PC-9 (cell line): Measurements from ENCODE around the gene TSPAN18.

Experiments used
- EZH2 ChIP-seq: fragments of 200-600 bp; sonication (generic); IDR thresholded peaks from 2 replicates; pipeline ENCODE4 v1.8.0; 2017; ENCODE audit warnings: antibody characterized with exemption, low read depth
- TF ChIP-seq, protein P1 (sequence below): fragments of 200-600 bp; sonication (generic); conservative IDR thresholded peaks from 2 replicates; pipeline ENCODE4 v1.6.1; 2017; ENCODE audit warnings: mixed run types, antibody characterized with exemption, mild to moderate bottlenecking, moderate library complexity

DNA sequence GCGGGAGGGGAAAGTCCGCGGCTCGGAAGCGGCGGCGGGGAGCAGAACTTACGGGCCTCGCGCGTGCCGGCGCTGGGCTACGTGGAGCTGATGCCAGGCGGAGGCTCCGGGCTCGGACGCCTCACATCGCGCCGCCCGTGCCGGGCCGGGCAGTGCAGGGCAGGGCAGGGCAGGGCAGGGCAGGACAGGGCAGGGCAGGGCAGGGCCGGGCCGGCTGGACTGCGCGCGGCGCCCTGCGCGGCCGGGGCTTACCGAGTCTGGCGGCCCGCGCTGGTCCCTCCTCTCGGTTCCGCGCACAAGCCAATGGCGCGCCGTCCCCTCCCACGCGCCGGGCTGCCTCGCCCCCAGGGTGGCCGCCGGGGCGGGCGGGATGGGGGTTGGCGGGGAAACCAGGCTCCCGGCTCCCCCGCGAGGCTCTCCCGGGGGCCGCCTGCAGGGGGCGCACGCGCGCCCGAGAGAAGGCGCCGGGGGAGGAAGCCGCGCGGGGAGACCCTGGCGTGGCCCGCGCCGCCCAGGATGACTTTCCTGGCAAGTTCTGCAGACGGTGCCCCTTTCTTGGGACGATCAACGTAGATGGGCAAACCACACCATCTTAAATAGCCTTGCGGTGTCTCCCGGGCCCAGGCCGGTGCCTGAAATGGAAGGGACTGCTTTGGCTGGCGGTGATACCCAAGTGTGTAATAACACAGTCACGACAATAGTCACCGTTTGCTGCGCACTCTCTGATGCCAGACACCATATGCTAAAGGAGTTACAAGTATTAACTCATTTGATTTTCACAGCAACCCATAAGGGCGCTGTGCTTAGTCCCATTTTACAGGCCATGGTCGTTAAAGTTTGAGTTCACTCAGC is 224.1 kb downstream of the TSPAN18 start, which contains the start of gene TP53I11:
- TF ChIP-seq, protein P1, sequence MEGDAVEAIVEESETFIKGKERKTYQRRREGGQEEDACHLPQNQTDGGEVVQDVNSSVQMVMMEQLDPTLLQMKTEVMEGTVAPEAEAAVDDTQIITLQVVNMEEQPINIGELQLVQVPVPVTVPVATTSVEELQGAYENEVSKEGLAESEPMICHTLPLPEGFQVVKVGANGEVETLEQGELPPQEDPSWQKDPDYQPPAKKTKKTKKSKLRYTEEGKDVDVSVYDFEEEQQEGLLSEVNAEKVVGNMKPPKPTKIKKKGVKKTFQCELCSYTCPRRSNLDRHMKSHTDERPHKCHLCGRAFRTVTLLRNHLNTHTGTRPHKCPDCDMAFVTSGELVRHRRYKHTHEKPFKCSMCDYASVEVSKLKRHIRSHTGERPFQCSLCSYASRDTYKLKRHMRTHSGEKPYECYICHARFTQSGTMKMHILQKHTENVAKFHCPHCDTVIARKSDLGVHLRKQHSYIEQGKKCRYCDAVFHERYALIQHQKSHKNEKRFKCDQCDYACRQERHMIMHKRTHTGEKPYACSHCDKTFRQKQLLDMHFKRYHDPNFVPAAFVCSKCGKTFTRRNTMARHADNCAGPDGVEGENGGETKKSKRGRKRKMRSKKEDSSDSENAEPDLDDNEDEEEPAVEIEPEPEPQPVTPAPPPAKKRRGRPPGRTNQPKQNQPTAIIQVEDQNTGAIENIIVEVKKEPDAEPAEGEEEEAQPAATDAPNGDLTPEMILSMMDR, result no peak
- no peak for TF ChIP-seq EZH2
